NB4 (cell line): ENCODE measurements around the gene NUAK1.

Experiments used
- DNase-seq: peaks from one replicate; pipeline ENCODE4 v3.0.0; 2010; ENCODE audit warnings: low read depth
- H3K4me3 ChIP-seq: one replicate; pipeline ENCODE4 v1.5.1; 2011; ENCODE audit warnings: mild to moderate bottlenecking, low read depth, low read length, moderate library complexity
- CTCF ChIP-seq: IDR thresholded peaks from one replicate; pipeline ENCODE4 v1.5.1; 2012; ENCODE audit warnings: low read depth, low read length
- MYC ChIP-seq: IDR thresholded peaks from 2 replicates; pipeline ENCODE4 v1.6.1; 2011; ENCODE audit warnings: low read depth, low read length
- POLR2A ChIP-seq: IDR thresholded peaks from 2 replicates; pipeline ENCODE4 v1.6.1; 2011; ENCODE audit warnings: mild to moderate bottlenecking; ENCODE audit not compliant: insufficient read length; ENCODE audit errors: extremely low read depth
- TF ChIP-seq, protein P1 (sequence below): IDR thresholded peaks from 2 replicates; pipeline ENCODE4 v1.6.1; 2011; ENCODE audit warnings: low read depth, low read length

Gene NUAK1

DNA sequence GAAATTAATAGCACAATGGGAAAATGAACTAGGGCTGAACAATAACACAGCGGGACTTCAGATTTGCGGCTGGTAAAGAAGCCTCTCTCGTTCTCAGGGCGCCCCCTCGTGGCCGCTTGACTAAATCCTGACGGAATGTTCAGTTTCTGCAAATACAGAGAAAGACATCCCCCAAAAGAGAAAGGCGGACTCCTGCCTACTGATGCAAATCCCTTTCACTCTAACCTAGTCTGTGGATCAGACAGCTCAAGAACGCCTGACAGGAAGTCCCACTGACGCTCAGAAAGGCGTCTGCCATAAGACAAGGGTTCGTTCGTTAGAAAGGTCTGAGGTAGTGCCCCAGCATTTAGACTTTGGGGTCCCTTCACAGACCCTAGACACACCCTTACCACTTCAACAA, 2.5 kb downstream of the NUAK1 start:
- TF ChIP-seq CTCF, result peak; percentile 80
- TF ChIP-seq, protein P1, sequence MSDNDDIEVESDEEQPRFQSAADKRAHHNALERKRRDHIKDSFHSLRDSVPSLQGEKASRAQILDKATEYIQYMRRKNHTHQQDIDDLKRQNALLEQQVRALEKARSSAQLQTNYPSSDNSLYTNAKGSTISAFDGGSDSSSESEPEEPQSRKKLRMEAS, result 0 out of 2 replicates have a peak, but pooled peaks have one; percentile 43
- TF ChIP-seq POLR2A, result no peak
- TF ChIP-seq MYC, result no peak
- DNase-seq, result peak; percentile 83
- no peak overlapping the region for H3K4me3 ChIP-seq

DNA sequence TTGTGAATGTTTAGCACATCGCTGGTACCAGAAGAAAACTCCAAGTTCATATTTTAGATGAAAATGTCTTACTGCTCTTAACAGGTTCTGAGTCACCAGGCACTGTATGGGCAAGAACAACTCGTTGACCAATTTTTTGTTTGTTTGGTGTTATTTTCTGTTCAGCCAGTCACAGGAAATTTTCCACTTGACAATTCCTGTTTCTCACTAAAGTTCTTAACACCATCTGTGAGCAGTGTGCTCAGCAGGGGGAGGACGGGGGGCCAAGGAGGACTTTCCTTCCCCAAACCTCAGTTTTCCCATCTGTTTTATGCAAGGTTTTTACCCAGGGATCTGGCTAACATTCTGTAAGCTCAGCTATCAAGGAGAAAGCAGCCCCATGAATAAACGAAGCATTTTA, 3.0 kb downstream of the NUAK1 start:
- H3K4me3 ChIP-seq, result no peak overlapping the region
- no peak for DNase-seq
- TF ChIP-seq CTCF, result no peak
- TF ChIP-seq POLR2A, result no peak
- TF ChIP-seq MYC, result no peak
- TF ChIP-seq, protein P1, result no peak

GRCh38 chr12:106135075-106135474, 3.7 kb downstream of the NUAK1 start:
- H3K4me3 ChIP-seq, result no peak overlapping the region
- TF ChIP-seq, protein P1, result no peak
- TF ChIP-seq CTCF (no peak), MYC (no peak), POLR2A (no peak)
- DNase-seq, result no peak

GRCh38 chr12:106134294-106134949, 4.3 kb downstream of the NUAK1 start:
- TF ChIP-seq POLR2A (no peak), MYC (no peak), CTCF (no peak)
- TF ChIP-seq, protein P1, result no peak
- DNase-seq, result no peak
- no peak overlapping the region for H3K4me3 ChIP-seq

GRCh38 chr12:106133136-106134087, 5.3 kb downstream of the NUAK1 start:
- TF ChIP-seq MYC, result no peak
- no peak for TF ChIP-seq CTCF
- TF ChIP-seq, protein P1, result no peak
- no peak for TF ChIP-seq POLR2A
- no peak overlapping the region for H3K4me3 ChIP-seq
- no peak for DNase-seq
